GM21786 (cell line): Measurements from ENCODE around the gene ZBTB5.
"Not testable (repeated sequence)": the region's sequence is repeated elsewhere in the genome, so short reads cannot be mapped to it uniquely, and the experiment has no call there.

Experiments used
- ATAC-seq: cut with Tn5 transposase; IDR thresholded peaks from one replicate; pipeline ENCODE4 v1.9.1; 2021; ENCODE audit not compliant: unreplicated experiment

ZBTB5 gene, protein sequence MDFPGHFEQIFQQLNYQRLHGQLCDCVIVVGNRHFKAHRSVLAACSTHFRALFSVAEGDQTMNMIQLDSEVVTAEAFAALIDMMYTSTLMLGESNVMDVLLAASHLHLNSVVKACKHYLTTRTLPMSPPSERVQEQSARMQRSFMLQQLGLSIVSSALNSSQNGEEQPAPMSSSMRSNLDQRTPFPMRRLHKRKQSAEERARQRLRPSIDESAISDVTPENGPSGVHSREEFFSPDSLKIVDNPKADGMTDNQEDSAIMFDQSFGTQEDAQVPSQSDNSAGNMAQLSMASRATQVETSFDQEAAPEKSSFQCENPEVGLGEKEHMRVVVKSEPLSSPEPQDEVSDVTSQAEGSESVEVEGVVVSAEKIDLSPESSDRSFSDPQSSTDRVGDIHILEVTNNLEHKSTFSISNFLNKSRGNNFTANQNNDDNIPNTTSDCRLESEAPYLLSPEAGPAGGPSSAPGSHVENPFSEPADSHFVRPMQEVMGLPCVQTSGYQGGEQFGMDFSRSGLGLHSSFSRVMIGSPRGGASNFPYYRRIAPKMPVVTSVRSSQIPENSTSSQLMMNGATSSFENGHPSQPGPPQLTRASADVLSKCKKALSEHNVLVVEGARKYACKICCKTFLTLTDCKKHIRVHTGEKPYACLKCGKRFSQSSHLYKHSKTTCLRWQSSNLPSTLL

DNA sequence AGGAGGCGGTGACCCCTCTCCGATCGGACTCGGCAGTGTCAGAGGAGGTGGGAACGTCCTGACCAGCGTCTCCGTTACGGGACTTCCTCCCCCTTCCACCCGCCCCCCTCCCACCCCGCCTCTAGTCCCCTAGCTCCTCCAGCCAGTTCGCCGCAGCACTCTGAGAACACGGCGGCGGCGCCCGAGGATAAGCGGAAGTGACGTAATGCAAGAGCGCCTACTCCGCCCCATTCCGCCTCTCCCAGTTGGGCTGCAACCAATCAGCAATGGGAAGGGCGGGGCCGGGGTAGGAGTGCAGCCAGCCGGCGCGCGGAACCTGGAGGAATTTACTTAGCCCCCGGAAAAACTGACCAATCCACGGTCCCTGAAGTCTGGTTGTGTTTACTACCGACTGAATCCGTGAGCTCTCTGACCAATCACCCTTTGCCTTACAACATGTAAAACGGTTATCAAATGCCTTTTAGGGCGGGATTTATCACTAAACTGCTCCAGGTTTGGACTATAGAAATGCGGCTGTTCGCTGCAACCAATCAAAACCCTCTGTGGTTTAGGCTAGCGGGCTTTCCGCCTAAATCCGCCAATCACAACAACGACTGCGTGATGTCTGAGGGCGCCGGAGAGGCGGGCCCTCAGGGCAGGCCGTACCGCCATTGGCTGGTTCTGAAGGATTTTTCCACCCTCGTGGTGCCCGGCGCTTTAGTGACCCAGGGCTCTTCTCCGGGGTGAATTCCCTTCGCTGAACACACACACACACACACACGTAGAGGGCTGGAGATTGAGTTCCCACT lies at the start of gene ZBTB5:
Gene ZBTB5, minus strand, starts transcription at position 202 of the 788 bp plus-strand sequence. CDS start 22,899 bp downstream, outside the sequence.
- peak; percentile 80 for ATAC-seq

DNA sequence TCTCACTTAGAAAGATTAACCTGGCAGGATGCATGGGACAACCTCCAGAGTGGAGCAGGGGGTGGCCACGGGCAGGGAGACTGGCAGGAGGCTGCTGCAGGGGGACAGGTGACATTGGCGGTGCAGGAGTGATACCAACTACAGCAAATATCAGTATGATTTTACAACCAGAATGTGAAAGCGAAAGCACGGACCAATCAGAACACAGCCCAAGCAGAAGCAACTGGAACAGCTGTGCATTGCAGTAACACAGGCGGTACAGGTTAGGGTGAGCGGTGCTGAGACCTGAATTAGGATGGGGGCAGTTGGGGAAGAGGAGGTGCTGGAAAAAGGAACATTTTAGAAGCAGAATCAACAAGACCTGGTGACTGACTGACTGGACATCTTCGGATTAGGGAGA lies 49.7 kb upstream of the ZBTB5 start:
- ATAC-seq: no peak

DNA sequence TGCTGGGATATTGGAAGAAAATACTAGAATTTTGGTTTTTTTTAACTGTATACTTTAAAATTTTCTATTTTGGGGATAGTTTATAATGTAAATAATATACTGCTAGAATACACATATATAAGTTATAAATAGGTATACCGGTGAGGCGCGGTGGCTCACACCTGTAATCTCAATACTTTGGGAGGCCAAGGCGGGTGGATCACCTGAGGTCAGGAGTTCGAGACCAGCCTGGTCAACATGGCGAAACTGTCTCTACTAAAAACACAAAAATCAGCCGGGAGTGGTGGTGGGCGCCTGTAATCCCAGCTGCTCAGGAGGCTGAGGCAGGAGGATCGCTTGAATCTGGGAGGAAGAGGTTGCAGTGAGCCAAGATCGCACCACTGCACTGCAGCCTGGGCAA lies 49.2 kb upstream of the ZBTB5 start:
- ATAC-seq: not testable (repeated sequence)

DNA sequence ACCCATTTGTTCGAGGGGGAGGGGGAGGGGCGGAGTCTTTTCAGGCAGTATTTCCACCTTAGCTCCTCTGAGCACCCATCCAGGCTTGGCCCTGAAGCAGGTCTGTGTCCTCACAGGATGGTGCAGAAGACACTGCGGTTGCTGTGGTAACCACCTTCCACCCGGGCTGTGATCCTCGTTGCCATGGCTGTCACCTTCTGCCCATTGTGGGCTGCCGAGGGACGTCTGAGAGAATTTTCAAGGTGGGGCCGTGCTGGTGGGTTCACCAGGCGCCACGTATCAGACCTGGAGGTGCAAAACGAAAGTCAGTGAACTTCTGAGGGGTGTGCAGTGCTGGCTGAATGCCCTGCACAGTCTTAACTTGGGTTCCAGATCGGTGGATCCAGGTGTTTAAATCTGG lies 47.2 kb upstream of the ZBTB5 start:
- ATAC-seq: no peak

DNA sequence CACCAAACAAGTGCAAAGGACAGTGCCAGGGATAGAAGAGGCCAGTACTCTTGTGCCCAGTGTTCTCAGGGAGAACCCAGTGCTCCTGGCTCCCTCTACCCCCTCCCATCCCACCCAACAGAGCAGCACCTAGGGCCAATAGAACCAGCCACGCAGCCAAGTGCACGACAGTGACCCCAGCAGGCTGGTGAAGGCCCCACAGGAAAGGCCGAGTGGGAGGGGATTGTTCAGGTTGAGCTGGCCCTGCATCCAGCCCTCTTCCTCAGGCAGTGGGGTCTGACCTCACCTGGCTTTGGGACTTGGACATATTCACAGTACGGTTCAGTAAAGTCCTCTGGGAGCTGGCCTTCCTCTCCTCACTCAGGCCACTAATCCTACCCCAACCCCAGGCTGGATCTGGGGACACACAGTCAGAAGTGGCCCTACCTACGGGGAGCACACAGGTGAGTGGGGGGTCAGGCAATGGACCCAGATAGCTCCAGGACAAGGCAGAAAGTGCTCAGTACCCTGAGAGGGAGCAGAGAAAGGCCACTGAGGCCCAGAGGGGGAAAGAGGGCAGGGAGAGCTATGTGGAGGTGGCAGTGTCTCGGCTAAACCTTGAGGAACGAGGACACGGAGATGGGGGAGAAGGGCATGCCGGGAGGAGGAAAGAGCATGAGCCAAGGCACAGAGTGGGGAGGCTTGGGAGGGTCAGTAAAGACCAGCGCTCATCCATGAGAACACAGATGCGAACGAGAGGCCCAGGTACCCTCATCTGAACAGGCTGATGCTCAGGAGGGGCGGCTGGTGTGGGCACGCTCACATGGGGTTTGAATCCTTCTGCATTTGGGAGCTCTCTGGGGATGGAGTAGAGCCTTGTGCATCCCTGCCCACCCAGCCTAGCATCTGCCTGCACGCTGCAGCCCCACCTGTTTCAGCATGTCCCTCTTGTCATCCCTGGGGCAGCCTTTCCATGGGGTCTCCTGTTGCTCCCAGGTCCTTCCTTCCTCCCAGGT lies 46.1 kb upstream of the ZBTB5 start:
- ATAC-seq: no peak

DNA sequence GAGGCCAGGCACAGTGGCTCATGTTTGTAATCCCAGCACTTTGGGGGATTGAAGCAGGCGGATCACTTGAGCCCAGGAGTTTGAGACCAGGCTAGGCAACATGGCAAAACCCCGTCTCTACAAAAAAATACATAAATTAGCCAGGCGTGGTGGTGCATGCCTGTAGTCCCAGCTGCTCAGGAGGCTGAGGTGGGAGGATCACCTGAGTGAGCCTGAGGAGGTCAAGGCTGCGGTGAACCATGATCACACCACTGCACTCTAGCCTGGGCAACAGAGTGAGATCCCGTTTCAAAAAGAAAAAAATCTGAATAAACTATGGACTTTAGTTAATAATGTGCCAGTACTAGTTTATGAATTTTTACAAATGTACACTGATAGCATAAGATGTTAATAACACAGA lies 44.8 kb upstream of the ZBTB5 start:
- not testable (repeated sequence) for ATAC-seq

DNA sequence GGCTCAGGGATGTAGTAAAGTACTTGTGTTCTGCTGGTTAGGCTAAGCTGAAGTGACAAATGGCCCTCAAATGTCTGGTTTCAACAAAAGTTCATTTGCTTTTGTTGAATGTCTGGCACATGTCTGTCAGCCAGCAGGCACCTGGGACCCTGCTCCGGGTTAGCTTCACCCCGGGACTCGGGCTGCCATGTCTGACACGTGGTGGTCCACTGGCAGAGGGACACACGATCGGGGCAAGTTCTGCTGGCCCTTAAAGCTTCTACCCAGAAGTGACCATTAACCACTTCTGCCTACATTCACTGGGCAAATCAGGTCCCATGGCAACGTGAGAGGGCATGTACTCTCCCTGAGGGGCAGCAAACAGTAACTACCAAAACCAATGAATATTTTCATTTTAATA lies 44.3 kb upstream of the ZBTB5 start:
- ATAC-seq: no peak

DNA sequence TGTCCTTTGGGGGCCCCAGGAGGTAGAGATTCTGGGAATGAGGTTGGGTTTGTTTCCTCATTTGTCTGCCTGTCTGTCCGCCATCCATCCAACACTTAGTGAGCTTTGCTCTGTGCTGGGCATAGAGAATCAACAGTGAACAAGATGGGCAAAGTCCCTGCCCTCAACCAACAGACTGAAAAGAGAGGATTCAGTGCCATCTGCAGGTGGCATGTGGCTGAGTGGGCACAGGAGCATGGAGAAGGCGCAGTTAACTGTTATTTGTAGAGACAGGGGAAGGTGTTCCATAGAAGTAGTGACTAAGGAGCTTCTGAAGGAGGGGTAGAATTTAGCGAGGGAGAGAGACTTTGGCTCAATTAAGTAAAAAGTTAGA lies 43.6 kb upstream of the ZBTB5 start:
- ATAC-seq: no peak

DNA sequence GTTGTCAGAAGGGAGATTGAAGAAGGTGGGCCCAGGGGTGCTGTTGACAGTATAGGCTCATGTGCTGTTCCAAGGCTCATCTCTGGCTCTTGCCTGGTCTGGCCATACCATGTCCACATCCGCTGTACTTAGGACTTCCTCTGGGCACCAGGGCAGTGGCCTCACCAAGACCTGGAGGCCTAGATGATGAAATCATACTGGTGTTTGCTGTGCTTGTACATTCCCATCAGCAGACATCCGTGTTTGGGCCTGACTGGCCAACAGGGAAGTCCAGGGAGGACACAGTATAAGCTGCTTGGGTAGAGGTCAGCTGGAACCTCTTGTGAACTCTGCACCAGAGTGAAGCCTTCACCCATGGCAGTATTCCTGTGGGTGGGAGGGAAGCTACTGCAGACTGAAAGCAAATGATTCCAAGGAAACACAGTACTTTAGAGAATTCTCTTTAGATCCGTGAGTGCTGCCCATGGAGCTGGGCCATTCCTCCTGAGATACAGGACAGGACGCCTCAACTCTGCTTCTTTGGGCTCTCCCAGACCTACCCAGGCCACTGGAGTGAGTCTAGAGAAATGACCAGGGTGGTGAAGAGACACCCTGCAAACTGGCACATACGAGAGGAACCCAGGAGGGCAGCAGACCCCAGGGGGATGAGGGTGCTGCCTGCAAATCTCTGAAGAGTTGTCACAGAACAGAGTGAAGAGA lies 43.0 kb upstream of the ZBTB5 start:
- ATAC-seq: no peak

DNA sequence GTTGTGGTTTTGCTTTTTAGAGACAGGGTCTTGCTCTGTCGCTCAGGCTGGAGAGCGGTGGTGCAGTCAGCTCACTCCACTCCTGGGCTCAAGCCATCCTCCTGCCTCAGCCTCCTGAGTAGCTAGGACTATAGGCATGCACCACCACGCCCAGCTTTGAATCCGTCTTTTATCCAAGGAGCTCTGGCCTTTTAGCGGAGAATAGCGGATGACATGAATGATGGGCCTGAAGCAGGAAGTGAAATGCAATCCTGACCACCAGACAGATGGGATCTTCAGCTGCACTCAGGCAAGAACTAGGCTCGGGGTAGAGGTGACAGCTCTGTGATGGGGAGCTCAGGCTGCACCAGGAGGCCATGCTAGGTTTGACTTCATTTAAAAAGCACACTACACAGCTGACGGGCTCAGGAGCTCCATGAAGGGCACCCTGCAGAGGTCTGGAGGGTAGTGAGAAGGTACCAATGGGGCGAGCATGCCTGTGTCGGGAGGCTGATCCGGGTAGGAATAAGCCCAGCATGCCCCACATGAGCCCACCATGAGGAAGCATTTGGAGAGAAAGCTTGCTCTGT lies 42.4 kb upstream of the ZBTB5 start:
- ATAC-seq: no peak

DNA sequence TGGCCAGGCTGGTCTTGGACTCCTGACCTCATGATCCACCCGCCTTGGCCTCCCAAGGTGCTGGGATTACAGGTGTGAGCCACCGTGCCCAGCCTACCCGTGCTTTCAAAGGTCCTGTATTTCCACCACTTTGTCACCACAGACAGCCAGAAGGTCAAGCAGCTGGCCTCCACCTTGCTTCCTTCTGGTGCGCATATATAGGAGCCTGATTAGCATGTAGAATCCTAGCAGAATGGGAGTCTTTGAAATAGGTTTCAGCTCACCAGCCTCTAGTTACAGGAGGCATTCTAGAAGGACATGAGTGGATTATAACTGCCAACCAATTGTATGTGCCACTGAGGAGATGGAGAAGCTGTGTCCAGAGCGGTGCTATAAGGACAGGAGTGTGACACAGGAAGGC lies 39.4 kb upstream of the ZBTB5 start:
- no peak for ATAC-seq

DNA sequence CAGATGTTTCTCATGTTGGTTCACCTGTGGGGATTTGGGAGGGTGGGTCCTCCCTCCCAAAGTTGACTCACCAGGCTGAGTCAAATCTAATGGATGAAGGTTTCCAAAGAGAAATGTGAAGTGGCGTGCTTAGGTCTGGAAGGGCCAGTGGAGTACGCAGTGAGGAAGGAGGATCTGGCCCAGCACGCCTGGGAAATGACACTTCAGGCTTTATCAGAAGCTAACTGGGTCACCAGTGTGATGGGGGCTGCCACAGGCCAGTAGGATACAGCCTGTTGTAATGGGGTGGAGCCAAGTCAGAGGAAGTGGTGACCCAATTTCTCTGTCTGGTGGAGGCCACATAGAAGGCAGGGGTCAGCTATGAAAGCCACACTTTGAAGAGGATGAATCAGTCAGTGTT lies 38.5 kb upstream of the ZBTB5 start:
- ATAC-seq: no peak

DNA sequence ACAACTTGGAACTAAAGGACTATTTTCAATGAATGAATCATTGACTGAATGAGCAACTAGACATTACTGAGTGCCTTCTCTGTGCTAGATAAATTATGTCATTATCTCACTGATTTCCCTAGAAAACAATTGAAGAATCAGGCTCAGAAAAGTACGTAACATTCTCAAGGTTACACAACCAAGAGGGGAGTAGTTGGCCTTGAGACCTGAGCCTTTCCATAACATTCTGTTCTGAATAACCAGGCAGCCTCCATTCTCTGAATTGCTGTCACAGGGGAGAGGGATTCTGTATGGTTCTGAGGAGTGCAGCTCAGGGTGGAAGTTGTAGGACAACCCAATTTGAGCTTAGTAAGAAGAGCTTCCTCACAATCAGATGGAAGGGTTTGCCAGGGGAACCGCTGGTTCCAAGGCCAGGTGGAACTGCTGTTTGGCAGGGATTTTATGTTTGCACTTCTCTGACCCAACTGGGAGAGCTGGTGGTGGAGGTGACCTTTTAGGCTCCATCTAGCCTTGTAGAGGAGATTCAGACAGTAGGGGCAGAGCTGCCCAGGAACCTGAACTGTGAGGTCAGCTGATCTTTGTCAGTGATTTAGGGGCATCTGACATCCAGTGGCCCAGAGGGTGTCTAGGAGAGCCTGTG lies 36.8 kb upstream of the ZBTB5 start:
- no peak for ATAC-seq

DNA sequence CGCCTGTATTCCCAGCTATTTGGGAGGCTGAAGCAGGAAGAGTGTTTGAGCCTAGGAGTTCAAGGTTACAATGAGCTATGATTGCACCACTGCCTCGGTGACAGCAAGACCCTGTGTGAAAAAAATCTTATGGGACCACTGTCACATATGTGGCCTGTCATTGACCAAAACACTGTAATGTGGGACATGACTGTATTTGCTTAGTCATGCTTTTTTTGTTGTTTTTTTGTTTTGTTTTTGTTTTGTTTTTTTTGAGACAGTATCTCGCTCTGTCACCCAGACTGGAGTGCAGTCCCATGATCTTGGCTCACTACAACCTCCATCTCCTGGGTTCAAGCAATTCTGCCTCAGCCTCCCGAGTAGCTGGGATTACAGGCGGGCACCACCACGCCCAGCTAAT lies 34.0 kb upstream of the ZBTB5 start:
- no peak for ATAC-seq

DNA sequence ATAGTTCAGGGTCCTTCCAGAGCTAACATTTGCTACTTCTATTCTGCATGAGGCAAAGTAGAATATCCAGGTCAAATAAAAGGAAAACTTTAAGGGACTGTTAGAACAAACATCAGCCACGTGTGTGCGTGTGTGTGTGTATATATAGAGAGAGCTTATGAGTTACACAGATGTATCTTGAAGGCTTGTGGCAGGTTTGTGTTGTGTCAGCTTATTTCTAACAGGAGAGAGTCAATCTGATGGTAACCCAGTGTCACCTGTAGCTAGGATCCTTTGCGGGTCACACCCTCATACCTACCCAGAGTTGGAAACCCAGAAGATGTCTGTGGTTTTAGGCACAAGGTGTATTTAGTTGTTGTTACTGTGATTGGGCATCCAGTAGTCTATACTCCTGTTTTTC lies 33.2 kb upstream of the ZBTB5 start:
- no peak for ATAC-seq

DNA sequence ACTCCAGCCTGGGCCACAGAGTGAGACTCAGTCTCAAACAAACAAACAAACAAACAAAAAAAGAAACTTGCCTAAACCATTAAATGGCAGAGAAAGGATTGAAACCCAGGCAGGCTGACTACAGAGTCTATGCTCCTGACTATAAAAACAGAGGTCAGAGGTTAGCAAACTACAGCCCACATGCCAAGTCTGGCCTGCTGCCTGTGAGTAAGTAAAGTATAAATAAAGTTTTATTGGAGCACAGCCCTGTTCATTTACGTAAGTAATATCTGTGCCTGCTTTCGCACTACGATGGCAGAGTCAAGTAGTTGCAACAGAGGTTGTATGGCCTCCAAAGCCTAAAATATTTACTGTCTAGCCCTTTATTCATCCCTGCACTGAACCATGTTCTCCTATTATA lies 32.1 kb upstream of the ZBTB5 start:
- ATAC-seq: no peak

DNA sequence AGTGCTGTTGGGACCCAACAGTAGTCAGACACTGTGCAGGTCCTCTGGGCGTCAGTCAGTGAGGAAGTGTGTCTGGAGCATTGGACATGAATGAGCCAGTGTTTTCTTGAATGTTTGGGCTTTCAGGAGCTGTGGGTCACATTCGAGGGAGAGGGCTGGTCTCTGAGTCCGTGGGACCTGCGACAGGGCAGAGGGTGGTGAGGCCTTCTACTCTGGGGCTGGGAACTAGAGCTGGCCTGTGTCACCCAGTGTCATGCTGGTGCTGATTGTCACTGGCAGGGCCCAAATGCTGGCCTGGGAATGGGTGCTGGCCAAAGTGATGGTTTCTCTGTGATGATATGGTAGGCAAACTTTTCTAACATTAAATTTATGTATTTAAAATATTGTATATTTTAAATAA lies 30.8 kb upstream of the ZBTB5 start:
- ATAC-seq: no peak

DNA sequence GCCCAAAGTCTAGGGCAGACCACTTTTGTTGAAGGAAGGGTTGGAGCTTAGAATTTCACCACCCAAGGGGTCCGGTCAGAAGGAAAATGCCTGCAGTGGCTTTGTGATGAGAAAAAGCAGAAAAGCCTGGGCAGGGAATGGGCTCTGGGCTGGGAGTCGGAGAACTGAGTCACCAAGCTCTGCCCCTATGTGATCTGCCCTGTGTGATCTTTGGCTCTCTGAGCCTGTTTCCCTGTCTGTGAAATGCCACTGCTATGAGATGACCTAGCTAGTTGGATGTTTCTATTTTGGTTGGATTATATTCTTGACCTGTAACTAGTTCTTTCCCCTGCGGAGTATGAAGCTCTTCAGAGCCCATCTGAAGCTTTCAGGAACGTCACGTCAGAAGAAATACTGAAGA lies 30.3 kb upstream of the ZBTB5 start:
- no peak for ATAC-seq

DNA sequence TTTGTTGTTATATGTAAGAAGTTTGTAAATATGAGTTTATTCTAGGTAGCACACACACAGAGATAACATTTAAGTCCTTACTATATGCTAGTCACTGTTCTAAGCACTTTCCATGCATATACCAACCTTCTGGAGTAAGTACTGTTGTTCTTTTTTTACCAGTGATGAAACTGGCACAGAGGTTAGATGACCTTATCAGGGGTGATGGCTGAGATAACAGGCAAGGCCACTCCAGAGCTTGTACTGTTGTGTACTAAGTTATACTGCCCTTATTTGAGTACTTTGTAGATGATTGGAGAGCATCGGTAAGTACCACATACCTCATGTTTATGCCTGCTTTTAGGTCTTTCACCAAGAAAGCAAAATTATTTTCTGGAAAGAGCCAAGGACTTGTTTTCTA lies 26.7 kb upstream of the ZBTB5 start:
- no peak for ATAC-seq
